Sigmoid colon (tissue), 7 donors: ENCODE data around the gene TRPM2. TPM values are rescaled to one million over a fixed set of nuclear protein-coding genes. Genes with fewer than 3 reads are reported as not detected.

Experiments used
- DNase-seq: peaks from one replicate; pipeline ENCODE4 v3.0.0-alpha.2; 2019
- H3K27ac ChIP-seq, 4 donors: fragments of 200-600 bp; sonication (generic); one replicate each; pipeline ENCODE4 v1.5.1; 2016 to 2019; ENCODE audit warnings: mild to moderate bottlenecking in 1 of 4
- H3K27me3 ChIP-seq, 3 donors: fragments of 200-600 bp; sonication (generic); one replicate each; pipeline ENCODE4 v1.5.1; 2019; ENCODE audit warnings: mild to moderate bottlenecking in 1 of 3
- H3K36me3 ChIP-seq, 4 donors: fragments of 200-600 bp; sonication (generic); one replicate each; pipeline ENCODE4 v1.5.1; 2016 to 2019
- H3K4me1 ChIP-seq, 4 donors: fragments of 200-600 bp; sonication (generic); one replicate each; pipeline ENCODE4 v1.5.1; 2017 to 2019
- H3K4me3 ChIP-seq, 4 donors: fragments of 200-600 bp; sonication (generic); one replicate each; pipeline ENCODE4 v1.5.1; 2017 to 2019; ENCODE audit warnings: mild to moderate bottlenecking in 2 of 4, moderate library complexity in 1 of 4
- H3K9me3 ChIP-seq, 4 donors: fragments of 200-600 bp in 3 of 4; sonication (generic) in 3 of 4; one replicate each; pipeline versions ENCODE4 v1.5.1 to v1.6.1; 2013 to 2019
- EP300 ChIP-seq, 4 donors: sonication (generic); formaldehyde crosslinking; IDR thresholded peaks; one replicate each; pipeline ENCODE4 v1.6.1; 2017; ENCODE audit warnings: antibody characterized with exemption in 4 of 4
- POLR2A ChIP-seq, 2 donors: fragments of 450-650 bp; IDR thresholded peaks; one replicate each; pipeline ENCODE4 v1.6.1; 2016; ENCODE audit warnings: antibody characterized with exemption in 2 of 2, mild to moderate bottlenecking in 2 of 2, moderate library complexity in 2 of 2
- POLR2AphosphoS5 ChIP-seq, 4 donors: sonication (generic); formaldehyde crosslinking; IDR thresholded peaks; one replicate each; pipeline ENCODE4 v1.6.1; 2017; ENCODE audit warnings: antibody characterized with exemption in 4 of 4
- WGBS, 2 donors: extraction: QIAGEN DNeasy Blood & Tissue Kit; methylation state at CpG; one replicate each; pipeline ENCODE4 v1.1.7; 2013; 5-methylcytosine and 5-hydroxymethylcytosine counted together
- intact Hi-C: fragments of 100-400 bp; cut with DNase I; formaldehyde crosslinking; loops from one replicate; pipeline ENCODE4 v1.15.1; 2023
- polyA plus RNA-seq, 3 donors: library from polyadenylated mRNA; stranded (reverse); fragments of 200-250 nt; gene quantifications; one replicate each; pipeline ENCODE4 v1.2.3, GENCODE V29; 2013
- total RNA-seq, 4 donors: library from RNA; depleted of rRNA; stranded (reverse); fragments of >200 nt; gene quantifications; one replicate each; pipeline ENCODE4 v1.1.0, GENCODE V29; 2016
- TF ChIP-seq, protein P1 (sequence below), 4 experiments: fragments of 450-650 bp in 3 of 4; fragments of 200-600 bp in 1 of 4; IDR thresholded peaks; one replicate each; pipeline ENCODE4 v1.5.1; 2016 to 2019; ENCODE audit warnings: antibody characterized with exemption in 4 of 4, mild to moderate bottlenecking in 3 of 4, moderate library complexity in 2 of 4
- donor health status: healthy with polysubstance abuse.
- donor health status: Bipolar disorder and iron deficiency.
- donor health status: healthy.

Gene TRPM2
- total and polyA plus RNA-seq, 7 donors = 1.6 to 4.9 (median 3.4) TPM

- TF ChIP-seq, protein P1, sequence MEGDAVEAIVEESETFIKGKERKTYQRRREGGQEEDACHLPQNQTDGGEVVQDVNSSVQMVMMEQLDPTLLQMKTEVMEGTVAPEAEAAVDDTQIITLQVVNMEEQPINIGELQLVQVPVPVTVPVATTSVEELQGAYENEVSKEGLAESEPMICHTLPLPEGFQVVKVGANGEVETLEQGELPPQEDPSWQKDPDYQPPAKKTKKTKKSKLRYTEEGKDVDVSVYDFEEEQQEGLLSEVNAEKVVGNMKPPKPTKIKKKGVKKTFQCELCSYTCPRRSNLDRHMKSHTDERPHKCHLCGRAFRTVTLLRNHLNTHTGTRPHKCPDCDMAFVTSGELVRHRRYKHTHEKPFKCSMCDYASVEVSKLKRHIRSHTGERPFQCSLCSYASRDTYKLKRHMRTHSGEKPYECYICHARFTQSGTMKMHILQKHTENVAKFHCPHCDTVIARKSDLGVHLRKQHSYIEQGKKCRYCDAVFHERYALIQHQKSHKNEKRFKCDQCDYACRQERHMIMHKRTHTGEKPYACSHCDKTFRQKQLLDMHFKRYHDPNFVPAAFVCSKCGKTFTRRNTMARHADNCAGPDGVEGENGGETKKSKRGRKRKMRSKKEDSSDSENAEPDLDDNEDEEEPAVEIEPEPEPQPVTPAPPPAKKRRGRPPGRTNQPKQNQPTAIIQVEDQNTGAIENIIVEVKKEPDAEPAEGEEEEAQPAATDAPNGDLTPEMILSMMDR (IDR thresholded peaks at IDR 0.05) = no peak
- TF ChIP-seq POLR2A (IDR thresholded peaks at IDR 0.05) (no peak), POLR2AphosphoS5 (IDR thresholded peaks at IDR 0.05) (no peak), EP300 (IDR thresholded peaks at IDR 0.05) (no peak)
- no peaks in the 10 kb centered on the region for H3K9me3 ChIP-seq
- H3K27ac ChIP-seq = no peak overlapping the region
- DNase-seq = no peak
- no peak overlapping the region for H3K4me3 ChIP-seq
- H3K36me3 ChIP-seq = peaks cover 0 to 81% (median 9%) of the 10 kb centered on the region in 4 donors
- intact Hi-C loops = no loop called here
- no peaks in the 10 kb centered on the region for H3K4me1 ChIP-seq
- H3K27me3 ChIP-seq = no peaks in the 10 kb centered on the region
- WGBS, 2 donors = 63 to 85% methylated on average over 25 of the region's 25 CpGs
Observed at GRCh38 chr21:44328242-44328895, 25.1 kb upstream of the TRPM2 start.

- peaks cover 0 to 5% (median 0%) of the 10 kb centered on the region in 4 donors for H3K4me1 ChIP-seq
- no peak overlapping the region for H3K27ac ChIP-seq
- TF ChIP-seq, protein P1 (IDR thresholded peaks at IDR 0.05) = no peak
- no peak for TF ChIP-seq POLR2A (IDR thresholded peaks at IDR 0.05)
- TF ChIP-seq POLR2AphosphoS5 (IDR thresholded peaks at IDR 0.05) = peak in 1 of 4 donors; percentile 6
- TF ChIP-seq EP300 (IDR thresholded peaks at IDR 0.05) = no peak
- H3K36me3 ChIP-seq = peaks cover 0 to 71% (median 7%) of the 10 kb centered on the region in 4 donors
- H3K27me3 ChIP-seq = no peaks in the 10 kb centered on the region
- intact Hi-C loops = no loop called here
- no peak overlapping the region for H3K4me3 ChIP-seq
- 50 to 81% methylated on average over 26 of the region's 26 CpGs for WGBS, 2 donors
- no peak for DNase-seq
- no peaks in the 10 kb centered on the region for H3K9me3 ChIP-seq
Observed at GRCh38 chr21:44329086-44329889, 24.1 kb upstream of the TRPM2 start.

DNA sequence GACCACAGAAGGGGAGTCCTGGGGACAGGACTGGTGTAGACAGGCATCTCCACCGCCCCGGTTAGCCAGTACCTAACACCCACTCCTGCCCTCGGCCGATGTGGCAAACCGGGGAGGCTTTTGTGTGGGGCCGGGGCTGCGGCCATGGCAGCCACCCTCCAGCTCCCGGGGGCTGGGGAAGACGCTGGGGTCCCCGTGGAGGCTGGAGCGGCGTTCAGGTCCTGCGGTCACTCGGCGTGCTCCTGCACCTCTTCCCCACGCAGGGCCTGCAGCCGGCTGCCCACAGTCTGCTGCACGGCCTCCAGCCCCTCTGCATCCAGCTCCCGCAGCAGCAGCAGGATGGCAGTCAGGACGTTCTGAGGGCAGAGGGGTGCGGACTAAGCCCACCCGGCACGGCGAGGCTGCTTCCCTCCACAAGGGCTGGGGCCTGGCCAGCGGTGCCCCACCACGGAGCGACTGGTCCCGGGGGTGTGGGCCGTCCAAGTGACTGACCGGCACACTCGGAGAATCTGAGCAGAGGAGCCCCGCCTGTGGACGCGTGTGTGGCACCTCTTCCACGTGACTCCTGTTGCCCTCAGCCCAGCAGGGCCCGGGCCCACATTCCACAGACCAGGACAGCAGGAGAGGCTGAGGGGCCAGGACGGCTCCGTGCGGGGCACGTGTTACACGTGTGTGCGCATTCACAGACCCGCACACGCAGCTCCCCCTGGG is 23.3 kb upstream of the TRPM2 start:
- DNase-seq = no peak
- Histone ChIP-seq H3K4me3 (no peak overlapping the region), H3K27me3 (no peaks in the 10 kb centered on the region), H3K4me1 (peaks cover 0 to 5% (median 0%) of the 10 kb centered on the region in 4 donors), H3K27ac (no peak overlapping the region), H3K36me3 (peaks cover 0 to 67% (median under 1%) of the 10 kb centered on the region in 4 donors), H3K9me3 (no peaks in the 10 kb centered on the region)
- intact Hi-C loops = no loop called here
- TF ChIP-seq POLR2A (IDR thresholded peaks at IDR 0.05) = no peak
- TF ChIP-seq EP300 (IDR thresholded peaks at IDR 0.05) = no peak
- no peak for TF ChIP-seq POLR2AphosphoS5 (IDR thresholded peaks at IDR 0.05)
- TF ChIP-seq, protein P1 (IDR thresholded peaks at IDR 0.05) = no peak
- 83 to 89% methylated on average over 44 of the region's 44 CpGs for WGBS, 2 donors

GRCh38 chr21:44330698-44331097 is 22.7 kb upstream of the TRPM2 start:
- TF ChIP-seq, protein P1 (IDR thresholded peaks at IDR 0.05) = no peak
- TF ChIP-seq POLR2A (IDR thresholded peaks at IDR 0.05) = no peak
- TF ChIP-seq POLR2AphosphoS5 (IDR thresholded peaks at IDR 0.05) = no peak
- TF ChIP-seq EP300 (IDR thresholded peaks at IDR 0.05) = no peak
- 82 to 86% methylated on average over 18 of the region's 18 CpGs for WGBS, 2 donors
- Histone ChIP-seq H3K4me1 (peaks cover 0 to 5% (median 0%) of the 10 kb centered on the region in 4 donors), H3K27ac (no peak overlapping the region), H3K27me3 (no peaks in the 10 kb centered on the region), H3K9me3 (no peaks in the 10 kb centered on the region), H3K36me3 (peaks cover 0 to 67% (median 3%) of the 10 kb centered on the region in 4 donors), H3K4me3 (no peak overlapping the region)
- intact Hi-C loops = no loop called here
- no peak for DNase-seq
